G401.6 (cell line): ENCODE measurements around the gene QPCT.

Experiments used
- FAIRE-seq: peaks from 2 replicates; lab custom pipeline; 2012; peaks lifted over from hg19 to GRCh38; lab: Jason Lieb, UNC

Gene QPCT

DNA sequence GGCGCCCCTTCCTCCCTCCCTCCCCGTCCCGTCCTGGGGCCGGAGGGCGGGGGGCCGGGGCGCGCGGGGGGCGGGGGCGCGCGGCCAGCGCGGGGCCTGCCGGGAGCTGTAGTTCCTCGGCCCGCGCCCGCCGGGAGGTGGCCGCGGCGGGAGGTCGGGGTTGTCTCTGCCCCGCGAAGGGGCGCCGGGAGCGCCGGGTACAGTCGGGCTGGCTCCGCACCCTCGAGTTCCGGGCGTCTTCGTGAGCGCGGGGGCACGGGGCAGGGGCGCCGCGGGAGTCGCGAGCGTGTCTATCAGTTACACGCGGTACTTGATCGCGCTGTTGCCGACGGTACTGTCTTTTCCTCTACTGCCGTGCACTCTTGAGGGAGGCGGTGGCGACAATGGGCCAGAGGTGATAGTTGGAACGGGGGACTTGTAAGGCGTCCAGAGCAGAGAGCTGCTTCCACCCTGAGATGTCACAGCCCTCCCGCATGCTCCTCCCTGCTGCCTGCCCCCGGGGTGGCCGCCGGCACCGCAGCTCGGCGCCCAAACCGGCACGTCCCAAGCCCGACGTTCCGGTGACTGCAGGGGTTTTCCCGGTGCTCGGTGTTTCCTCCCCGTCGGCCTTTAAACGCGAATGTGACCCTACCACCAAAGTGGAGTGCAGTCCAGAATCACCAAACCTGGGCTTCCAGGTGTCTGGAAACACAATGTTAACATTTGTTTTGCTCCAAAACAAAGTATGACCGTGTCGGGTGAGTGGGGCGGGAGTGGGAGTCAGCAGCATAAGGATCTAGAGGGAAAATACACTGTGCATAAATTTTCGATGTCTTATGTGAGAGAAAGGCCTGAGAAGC lies 19.4 kb upstream of the QPCT start, which contains the start of gene PRKD3:
PRKD3 (minus strand) TSS at position 48 of the 839 bp plus-strand sequence. CDS start 8,309 bp downstream, outside the sequence.
- FAIRE-seq: no peak

DNA sequence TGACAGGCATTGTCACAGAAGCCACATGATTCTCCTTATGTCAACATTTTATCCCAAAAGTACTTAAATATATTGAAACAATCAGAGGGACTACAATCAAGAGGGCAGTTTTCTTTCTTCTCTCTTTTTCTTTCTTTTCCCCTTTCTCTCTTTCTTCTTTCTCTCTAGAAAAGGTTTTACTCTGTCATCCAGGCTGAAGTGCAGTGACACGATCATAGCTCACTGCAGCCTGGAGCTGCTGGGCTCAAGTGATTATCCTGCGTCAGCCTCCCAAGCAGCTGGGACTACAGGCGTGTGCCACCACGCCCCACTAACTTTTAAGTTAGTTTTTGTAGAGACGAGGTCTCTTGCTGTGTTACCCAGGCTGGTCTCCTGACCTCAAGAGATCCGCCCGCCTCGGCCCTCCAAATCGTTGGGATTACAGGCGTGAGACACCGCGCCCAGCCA lies 18.8 kb upstream of the QPCT start:
- FAIRE-seq: no peak

DNA sequence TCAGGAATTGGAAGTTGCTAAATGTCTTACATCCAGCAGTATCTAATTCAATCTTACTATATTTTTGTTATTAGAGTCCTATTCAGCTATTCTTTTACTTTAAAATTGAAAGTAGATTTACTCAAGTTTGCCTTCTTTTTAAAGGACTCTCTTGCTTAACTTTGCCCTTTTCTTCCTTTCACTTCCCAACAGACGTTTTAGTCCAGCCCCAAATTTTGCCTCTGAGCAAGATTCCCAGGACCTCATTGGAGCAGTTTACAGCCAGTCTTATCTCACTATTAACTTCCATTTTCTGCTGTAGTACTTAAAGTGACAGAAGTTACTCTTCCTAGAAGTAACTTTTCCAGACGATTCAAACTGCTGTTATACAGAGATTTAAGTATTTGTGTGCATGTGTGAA lies 18.1 kb upstream of the QPCT start:
- peak; percentile 61 for FAIRE-seq

DNA sequence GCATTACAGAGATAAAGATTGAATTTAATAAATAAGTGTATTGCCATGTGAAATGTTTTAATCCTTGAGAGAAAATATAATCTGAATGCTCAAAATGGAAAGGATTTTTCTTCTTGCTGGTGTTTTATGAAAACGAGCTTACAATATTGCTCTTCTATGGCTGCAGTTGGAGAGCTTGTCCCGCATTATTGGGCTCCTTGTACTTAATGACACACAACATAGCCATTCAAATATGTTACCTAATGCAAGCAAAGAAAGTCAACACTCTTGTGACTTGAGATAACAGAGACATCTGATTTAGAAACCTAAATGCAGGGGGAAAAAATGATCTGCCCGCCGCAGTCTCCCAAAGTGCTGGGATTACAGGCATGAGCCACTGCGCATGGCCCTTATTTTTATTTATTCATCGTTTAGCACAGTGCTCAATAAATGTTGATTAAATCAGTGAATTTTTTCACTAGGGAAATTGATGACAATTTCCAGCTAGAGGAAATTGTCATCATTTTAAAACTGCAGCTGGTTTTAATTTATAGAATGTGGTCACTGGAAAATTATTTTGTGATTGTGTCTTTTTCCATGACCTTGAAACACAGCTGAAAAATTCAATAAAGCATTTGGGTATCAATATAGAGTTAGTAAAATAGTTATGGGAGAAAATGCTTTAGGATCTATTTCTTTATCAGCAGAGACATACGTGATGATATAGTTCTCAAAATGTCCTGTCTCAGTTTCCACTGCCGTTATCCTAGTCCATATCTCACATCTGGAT lies 17.4 kb upstream of the QPCT start:
- FAIRE-seq: no peak

DNA sequence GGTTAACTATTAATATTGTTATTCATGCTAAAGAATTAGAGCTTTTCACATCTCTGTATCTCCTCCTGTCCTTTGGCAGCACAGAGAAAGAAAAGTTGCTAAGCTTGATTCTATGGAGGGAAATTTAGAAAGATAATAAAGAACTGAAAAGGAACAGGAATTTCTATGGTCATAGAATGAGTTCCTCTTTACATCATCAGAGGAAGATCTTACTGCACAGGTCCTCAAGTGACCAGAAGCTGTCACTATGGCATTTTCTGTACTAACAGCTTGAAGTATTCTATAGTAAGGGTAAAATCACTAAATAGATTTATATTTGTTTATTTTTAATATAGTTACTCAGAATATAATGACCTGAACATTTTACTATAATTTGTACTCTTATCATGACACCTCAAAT lies 13.7 kb upstream of the QPCT start:
- no peak for FAIRE-seq

DNA sequence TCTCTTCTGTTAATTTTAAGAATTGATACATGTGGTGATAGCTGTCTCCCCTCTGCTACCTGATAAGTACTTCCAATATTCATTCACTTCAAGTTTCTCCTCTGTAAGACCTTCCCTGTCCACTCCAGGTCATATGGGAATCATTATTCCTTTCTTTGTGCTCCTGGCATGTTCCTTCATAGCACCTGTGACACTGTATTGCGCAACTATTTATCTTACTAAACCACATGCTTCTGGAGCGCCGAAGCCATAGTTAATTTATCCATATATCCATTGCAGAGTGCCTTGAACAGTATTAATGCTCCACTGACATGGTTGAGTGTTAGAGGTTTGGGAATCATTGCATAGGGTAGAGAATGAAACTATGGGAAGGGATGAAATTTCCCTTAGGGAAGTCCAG lies 11.9 kb upstream of the QPCT start:
- FAIRE-seq: no peak

DNA sequence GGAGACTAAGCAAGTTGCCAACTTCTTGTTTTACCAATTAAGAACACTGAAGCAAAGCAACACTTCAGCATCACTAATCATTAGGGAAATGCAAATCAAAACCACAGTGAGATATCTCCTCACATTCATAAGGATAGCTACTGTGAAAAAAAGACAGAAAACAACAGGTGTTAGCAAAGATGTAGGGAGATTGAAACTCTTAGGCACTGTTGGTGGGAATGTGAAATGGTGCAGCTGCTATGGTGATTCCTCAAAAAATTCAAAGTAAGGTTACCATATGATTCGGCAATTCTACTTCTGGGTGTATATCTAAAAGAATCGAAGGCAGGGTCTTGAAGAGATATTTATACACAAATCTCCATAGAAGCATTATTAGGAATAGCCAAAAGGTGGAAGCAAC lies 11.2 kb upstream of the QPCT start:
- FAIRE-seq: no peak

DNA sequence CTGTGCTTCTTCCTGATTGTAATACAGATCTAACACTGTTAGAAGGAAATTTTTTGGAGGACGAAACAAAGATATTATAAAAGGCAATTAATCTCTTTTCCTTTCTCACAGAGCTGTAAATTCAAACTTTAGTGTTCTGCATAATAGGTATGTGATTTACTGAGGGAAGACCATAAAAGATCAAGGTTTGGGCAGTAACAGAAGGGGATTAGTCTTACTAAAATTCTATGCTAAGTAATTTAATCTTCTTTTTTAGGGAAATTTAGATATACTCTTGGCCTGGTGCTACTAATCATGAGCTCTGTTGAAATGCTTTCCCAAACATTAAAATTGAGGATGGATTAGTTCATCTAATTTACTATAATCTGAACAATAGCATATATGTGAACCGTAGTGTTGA lies 8.8 kb upstream of the QPCT start:
- FAIRE-seq: no peak

DNA sequence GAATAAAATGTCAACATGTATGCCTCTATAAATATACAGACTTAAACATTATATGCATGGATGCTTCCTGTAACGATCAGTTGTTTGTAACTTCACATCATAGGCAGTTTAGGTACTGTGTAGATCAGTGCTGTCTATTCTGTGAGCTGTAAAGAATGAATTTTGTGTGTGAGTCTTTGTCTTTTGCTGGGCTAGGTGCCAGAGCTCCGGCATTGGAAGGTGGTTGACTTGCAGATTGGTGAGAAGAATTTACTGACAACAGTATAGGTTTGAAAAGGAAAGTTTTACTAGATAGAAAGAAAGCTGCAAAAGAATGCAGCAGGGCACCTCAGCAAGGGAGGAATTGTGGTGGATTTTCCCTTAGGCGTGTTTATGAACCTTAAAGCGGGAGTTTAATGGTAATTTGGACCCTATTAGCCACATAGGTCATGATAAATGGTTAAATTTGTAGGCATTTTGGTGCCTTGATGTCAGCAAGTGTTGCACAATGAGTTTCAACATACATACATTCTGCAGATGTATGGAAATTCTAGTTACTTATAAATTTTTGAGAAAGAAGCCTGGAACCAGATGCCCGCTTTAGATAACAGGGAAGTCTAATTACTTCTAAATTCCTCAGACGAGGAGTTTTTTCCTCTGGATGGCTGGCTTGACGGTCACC lies 6.7 kb upstream of the QPCT start:
- FAIRE-seq: no peak

DNA sequence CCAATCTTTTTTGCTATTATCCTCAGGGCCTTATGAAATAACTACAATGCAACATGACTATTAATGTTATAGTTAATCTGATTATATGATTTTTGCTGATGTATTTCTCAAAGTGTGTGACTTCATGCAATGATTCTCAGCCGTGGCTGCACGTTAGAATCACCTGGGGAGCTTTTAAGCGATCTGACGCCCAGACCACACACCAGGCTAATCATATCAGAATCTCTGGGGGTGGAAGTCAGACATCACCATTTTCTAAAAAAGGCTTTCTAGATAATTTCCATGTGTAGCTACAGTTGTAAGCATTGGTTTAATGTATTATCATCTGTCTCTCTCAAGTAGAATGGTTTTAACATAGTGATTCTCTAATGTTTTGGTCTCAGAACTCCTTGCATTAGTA lies 5.5 kb upstream of the QPCT start:
- no peak for FAIRE-seq

DNA sequence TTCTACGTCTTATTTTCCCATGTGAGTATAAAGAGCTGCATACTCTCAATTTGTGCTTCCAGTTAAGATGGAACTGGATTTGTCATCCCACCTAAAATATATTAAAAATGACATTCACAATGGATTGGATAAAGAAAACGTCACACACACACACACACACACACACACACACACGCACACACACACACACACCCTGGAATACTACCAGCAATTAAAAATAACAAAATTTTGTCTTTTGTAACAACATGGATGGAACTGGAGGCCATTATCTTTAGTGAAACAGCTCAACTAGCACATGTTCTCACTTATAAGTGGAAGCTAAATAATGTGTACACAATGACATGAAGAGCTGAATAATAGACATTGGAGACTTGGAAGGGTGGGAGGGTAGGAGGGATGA lies 3.8 kb upstream of the QPCT start:
- FAIRE-seq: no peak

DNA sequence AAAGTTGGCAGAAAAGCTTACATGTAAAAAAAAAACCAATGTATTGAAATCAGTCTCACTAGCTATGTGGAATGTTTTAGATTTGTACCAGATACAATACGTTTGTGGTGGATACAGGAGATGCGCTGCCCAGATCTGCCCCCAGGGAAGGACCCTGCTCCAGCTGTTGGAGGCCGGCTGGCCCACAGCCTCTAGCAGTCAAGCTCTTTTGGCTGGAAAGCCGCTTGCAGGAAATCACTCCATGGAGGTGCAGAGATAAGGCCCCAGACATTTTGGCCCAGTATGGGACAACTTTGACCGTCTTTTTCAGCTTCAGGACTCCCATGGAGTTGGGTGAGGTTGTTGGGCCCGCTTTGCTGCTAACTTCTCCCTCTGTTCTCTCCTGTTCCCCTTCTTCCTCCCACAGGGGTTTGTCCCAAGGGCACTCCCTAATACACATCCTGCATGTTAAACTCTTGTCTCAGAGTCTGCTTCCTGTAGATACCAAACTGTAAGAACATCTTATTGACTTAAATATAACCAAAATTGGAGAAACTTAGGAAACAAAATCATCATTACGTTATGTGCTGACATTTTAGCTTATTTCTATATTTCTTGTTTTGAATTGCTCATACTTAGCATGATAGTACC lies 1.7 kb upstream of the QPCT start:
- no peak for FAIRE-seq

DNA sequence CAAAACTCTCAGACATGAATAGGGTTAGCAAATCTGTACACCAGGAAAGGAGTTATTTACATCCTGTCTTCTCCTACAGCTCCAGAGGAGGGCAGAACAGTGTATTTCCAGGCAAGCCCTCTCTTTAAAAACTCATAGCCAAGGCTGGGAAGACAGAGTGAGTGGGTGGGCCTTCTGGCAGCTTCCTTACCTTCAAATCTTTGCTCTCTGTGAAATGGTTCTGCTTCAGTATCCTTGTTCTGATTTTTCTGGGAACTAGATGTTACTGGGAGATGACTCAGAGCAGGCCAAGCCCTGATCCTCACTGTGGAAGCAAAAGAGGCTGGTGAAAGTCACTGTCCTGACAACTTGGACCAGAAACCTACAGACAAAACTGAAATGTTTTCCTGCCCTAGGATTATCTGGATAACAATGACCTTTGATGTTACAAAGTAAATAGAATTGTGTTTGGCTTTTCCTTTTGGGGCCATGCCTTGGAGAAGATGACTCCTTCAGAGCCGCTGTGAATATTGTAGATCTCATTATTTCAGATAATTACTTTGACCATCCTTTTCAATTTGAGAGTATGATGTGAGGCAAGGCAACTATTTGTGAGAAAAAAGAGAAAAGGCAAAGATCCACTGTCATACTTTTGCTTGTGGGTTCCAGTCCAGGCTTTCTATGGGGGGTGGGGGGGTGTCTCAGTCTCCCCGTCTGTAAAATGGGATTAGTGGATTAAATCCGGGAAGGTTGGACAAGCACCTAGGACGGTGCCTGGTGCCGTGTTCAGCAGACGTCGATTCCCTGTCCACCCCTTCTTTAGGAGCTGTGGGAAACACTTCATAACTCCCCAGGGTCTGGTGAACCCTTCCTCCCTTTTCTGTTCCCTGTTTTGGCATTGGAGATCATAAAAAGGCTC lies 644 bp upstream of the QPCT start:
- no peak for FAIRE-seq

DNA sequence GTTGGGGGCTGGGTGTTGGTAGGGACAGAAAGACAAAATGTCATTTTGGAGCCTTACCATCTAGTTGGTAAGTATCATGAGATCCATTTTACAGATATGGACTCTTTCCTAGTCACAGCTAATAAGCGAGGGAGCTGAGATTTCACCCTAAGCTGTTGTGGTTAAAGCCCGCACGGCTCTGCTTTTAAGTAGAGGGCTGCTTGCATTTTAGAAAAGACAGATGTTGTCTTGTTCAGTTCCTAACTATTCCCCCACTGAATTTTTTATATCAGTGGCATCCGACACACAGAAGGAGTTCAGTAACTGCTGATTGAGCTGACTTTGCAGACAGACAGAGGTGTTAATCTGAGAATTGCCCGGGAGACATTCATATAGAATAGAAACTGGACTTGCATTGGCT lies 3.7 kb downstream of the QPCT start:
- FAIRE-seq: no peak

DNA sequence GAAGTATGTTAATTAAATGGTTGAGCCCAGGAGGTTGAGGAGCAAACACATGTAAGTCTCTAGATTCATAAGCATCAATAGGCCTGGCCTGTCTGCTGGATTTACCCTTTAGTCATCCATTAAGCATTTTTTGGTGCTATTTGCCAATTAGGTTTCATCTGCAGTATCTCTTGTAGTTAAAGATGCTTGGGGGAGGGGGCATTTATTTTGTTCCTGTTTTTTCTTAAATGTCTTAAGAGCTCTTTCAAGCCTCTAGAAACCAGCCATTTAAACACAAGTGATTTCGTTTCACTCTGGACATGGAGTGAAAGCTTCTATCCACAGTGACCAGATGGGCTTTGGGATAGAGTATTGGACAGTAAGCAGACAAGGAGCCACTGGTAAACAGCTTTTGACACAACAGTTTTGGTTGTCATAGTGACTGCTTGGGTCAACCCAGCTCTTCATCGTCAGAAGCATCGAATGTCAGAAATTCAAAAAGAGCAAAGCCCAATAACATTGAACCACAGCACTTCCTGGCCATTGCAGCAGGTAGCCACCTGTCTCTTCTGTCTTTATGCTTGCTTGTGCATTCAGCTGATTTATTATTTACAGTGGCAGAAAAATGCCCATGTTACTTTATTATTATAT lies 4.9 kb downstream of the QPCT start:
- no peak for FAIRE-seq

DNA sequence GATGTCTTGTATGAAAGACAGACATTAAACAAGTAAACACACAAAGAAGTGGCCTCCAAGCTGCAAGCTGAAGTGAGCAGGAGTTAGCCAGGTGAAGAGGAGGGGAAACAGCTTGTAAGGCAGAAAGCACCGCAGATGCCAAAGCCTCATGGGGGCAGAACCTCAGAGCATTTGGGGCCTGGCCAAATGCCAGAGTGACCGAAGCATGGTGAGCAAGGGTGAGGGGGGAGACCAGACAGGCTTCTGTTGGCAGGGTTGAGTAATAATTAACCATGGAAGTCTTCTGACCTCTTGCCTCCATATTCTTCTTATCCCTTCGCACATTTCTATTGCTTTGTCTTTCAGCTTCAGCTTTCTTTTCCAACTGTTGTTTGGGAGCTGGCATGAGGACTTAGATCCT lies 5.6 kb downstream of the QPCT start:
- no peak for FAIRE-seq

DNA sequence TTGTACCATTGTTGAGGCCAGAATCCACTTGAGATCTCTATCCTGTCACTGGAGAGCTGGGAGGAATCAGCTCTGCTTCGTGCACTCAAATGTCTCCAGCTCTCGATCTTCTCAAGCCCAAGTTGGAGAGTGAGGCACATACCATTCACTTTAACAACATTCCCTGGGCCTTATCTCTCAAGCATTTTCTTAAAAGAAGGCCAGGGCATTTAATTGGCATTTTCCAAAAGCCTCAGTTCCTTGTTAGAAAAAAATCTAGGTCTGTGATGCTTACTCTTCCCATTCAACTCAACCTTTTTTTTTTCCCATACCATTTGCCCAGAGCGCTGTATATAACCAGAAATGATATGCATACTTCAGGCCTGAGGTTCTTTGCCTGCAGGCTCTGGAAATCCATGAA lies 10.1 kb downstream of the QPCT start:
- no peak for FAIRE-seq

DNA sequence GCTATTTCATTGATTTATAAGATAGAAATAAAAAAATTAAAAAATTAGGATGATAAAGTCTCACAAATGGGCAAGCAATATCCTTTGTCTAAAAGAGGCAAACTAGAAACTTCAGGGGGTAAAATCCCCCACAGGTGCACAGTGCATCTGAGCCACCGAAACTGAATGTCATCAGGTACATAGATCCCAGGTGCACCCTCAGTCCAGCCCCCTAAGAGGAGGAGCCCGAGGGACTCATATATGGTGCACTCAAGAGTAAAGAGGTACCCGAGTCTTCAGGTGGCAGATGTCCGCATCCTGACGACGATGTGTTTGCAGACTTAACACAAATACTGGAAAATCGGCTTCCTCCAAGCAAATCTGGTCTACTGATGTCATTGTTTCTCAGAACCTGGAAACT lies 11.3 kb downstream of the QPCT start:
- no peak for FAIRE-seq

DNA sequence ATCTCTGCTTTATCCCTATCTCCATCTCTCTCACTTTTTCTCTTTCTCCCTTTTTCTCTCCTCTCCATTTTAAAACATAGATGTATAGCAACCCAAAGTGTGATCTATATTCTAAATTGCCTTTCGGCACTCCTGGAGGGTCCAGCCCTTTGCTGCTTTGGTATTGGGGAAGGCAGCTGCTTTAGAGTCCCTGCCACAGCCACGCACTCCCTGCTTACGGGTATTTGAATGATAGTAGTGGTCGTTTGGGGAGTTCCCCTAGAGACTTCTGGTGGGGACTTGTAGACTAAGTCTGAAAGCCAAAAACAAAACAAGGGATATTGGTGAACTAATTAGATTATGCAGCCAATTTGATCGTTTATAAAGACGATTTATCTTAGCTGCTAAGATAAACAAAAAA lies 11.9 kb downstream of the QPCT start:
- no peak for FAIRE-seq

DNA sequence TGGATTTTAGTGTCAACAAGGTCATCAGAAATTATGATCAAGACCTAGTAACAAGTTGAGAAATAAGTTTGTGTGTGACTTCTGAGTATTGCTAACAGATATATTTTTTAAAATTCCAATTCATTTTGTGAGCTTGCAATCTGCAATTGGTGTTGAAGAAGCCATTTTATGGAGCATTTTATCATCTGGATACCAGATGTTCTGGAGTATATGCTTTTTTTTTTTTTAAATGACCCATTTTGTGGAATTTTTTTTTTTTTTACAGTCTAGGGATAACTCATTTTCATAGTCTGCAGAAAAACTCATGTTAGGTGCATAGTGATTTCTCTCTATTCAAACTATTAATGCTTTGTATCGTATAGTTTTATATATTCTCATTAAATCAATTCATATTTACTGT lies 12.6 kb downstream of the QPCT start:
- no peak for FAIRE-seq

DNA sequence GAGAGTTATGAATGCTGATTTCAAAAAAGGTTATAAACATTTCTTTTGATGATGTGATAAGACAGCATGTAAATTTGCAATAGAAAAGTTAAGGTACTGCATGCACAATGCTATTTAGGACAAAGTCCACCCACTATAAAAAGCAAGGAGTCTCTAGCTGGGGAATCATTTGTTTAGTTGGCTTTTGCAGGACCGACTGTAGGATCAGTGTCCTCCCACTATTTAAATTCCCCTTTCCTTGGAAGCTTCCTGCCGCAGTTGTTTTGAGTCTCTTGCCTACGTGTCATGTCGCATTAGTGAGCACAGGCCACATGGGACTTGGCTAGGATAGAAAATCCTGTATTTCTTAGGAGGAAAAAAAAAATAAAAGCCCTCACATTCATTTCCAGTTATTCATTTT lies 13.1 kb downstream of the QPCT start:
- no peak for FAIRE-seq
